Choroid plexus epithelial cell (primary cell): Measurements from ENCODE around the gene PLS1.
"Not testable (repeated sequence)": the region's sequence is repeated elsewhere in the genome, so short reads cannot be mapped to it uniquely, and the experiment has no call there.

Source experiments
- DNase-seq: peaks from one replicate; pipeline ENCODE4 v3.0.0-alpha.2; 2010; ENCODE audit warnings: low read depth
- H3K4me3 ChIP-seq: 2 replicates; pipeline ENCODE4 v1.5.1; 2011; ENCODE audit warnings: low read depth, mild to moderate bottlenecking, control low read depth, low read length, moderate library complexity
- TF ChIP-seq, protein P1 (sequence below): conservative IDR thresholded peaks from 2 replicates; pipeline ENCODE4 v1.5.1; 2011; ENCODE audit warnings: low read depth, mild to moderate bottlenecking, control low read depth, inconsistent platforms, low read length, moderate library complexity

The PLS1 gene

DNA sequence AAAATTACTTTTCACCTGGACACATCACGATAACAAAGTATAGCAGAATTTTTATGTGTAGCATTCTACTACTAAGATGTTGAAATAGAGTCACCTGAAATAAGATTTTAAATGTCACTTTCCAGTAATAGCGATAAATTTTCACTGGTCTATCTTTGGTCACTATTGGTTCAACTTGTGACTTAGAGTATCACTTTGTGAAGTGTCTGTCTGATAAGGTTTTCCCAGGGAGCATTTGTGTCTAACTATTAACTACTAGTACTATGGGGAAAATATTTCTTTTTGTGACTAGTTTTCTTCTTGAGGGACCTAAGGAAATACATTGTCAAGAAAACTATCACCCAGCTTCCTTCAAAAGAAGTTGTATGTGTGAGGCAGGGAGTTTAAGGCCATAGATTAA, 138.6 kb downstream of the PLS1 start:
- no peak overlapping the region for H3K4me3 ChIP-seq
- no peak for DNase-seq
- TF ChIP-seq, protein P1, sequence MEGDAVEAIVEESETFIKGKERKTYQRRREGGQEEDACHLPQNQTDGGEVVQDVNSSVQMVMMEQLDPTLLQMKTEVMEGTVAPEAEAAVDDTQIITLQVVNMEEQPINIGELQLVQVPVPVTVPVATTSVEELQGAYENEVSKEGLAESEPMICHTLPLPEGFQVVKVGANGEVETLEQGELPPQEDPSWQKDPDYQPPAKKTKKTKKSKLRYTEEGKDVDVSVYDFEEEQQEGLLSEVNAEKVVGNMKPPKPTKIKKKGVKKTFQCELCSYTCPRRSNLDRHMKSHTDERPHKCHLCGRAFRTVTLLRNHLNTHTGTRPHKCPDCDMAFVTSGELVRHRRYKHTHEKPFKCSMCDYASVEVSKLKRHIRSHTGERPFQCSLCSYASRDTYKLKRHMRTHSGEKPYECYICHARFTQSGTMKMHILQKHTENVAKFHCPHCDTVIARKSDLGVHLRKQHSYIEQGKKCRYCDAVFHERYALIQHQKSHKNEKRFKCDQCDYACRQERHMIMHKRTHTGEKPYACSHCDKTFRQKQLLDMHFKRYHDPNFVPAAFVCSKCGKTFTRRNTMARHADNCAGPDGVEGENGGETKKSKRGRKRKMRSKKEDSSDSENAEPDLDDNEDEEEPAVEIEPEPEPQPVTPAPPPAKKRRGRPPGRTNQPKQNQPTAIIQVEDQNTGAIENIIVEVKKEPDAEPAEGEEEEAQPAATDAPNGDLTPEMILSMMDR: no peak

DNA sequence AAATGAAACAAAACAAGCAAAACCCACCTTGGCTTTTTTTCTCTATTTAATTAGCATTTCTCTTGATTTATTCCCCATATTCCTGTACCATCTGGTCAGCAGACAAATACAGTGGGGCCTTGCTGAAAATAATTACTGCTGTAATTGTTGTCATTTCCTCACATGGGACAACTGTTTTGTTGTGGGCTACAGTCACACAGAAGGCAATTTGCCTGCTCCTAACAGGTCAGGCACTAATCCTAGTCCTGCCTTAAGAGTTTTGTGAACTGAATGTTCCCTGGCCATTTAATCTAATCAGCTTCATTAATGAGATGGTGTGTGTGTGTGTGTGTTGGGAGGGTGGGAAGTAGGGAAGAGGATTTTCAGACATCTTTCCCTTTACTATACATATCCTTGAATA, 139.3 kb downstream of the PLS1 start:
- TF ChIP-seq, protein P1: no peak
- no peak for DNase-seq
- no peak overlapping the region for H3K4me3 ChIP-seq

DNA sequence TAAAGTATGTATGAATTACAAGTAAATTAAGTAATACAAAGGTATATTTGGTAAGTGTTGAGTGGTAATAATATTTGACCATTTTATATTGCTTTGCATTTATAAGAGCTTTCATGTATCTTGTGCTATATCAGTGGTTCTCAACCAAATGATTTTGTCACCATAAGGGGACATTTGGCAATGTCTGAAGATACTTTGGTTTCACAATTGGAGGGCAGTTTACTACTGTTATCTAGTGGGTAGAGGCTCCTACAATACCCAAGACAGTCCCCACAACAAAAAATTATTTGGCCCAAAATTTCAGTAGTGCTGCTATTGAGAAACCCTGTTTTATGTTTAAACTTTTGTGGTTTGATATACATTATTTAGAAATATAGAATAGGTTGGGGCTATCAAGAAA, 142.2 kb downstream of the PLS1 start:
- TF ChIP-seq, protein P1: no peak
- no peak overlapping the region for H3K4me3 ChIP-seq
- no peak for DNase-seq

DNA sequence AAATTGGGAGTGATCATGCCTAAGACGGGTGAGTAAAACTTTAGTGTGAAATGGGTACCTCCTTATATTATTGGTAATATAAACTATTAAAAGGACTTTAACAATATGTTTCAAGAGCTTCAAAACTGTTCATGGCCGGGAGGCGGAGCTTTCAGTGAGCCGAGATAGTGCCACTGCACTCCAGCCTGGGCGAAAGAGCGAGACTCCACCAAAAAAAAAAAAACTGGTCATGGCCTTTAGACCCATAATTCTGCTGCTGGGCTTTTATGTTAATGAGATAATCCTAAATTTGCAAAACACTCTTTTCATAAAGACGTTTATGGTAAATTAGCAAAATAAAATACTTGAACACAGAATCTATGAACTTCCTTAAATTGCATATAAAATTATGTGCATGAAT, 150.5 kb downstream of the PLS1 start:
- TF ChIP-seq, protein P1: no peak
- no peak for DNase-seq
- H3K4me3 ChIP-seq: no peak overlapping the region

DNA sequence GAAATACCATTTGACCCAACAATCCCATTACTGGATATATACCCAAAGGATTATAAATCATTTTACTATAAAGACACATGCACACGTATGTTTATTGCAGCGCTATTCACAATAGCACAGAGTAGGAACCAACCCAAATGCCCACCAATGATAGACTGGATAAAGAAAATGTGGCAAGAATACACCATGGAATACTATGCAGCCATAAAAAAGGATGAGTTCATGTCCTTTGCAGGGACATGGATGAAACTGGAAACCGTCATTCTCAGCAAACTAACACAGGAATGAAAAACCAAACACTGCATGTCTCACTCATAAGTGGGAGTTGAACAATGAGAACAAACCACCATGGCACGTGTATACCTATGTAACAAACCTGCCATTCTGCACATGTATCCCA, 154.3 kb downstream of the PLS1 start:
- not testable (repeated sequence) for DNase-seq, H3K4me3 ChIP-seq

DNA sequence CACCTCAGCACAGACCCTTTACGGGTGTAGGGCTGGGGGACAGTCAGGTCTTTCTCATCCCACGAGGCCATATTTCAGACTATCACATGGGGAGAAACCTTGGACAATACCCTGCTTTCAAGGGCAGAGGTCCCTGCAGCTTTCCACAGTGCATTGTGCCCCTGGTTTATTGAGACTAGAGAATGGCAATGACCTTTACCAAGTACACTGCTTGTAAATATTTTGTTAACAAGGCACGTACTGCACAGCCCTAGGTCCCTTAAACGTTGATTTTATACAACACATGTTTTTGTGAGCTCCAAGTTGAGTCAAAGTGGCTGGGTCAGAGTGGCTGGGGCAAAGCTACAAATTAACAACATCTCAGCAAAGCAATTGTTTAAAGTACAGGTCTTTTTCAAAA, 156.4 kb downstream of the PLS1 start:
- DNase-seq: not testable (repeated sequence)

DNA sequence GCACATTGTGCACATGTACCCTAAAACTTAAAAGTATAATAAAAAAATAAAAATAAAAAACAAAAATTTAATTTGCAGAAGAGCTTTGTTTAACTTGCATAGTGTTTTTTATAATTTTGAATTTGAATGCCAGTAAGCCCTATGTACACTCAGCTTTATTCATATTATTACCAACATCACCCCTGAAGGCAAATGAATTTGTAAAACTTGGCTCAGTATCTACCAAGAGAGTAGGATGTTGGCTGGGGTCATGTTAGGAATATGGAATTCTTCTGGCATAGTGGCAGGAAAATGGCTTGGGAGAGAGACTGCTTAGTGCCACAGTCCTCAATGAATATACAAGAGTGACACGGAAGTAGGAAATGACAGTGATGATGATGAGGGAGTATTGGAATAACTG, 158.3 kb downstream of the PLS1 start:
- TF ChIP-seq, protein P1: no peak
- no peak for DNase-seq
- no peak overlapping the region for H3K4me3 ChIP-seq

More for the DNA sequence above, 156.4 kb downstream of the PLS1 start:
- H3K4me3 ChIP-seq: not testable (repeated sequence)
